ENCODE measurements around the gene BTD.

BTD gene

GRCh38 chr3:15653321-15653720 lies 51.8 kb downstream of the BTD start:
- no peaks in the 10 kb centered on the region for H3K27me3 ChIP-seq (ENCODE audit: control insufficient read depth, insufficient read depth, low read length)

GRCh38 chr3:15654127-15654526 lies 52.6 kb downstream of the BTD start:
- Histone ChIP-seq H3K9me3 (ENCODE audit: control insufficient read depth, insufficient read depth, low read length) (peaks cover 19% of the 10 kb centered on the region), H3K9ac (ENCODE audit: low read depth, low read length) (no peak overlapping the region), H3K27ac (ENCODE audit: low read depth, low read length) (no peak overlapping the region), H3K27me3 (ENCODE audit: control insufficient read depth, insufficient read depth, low read length) (no peaks in the 10 kb centered on the region), H3K4me3 (ENCODE audit: low read depth, low read length) (no peak overlapping the region), H3K4me1 (ENCODE audit: control insufficient read depth, insufficient read depth, low read length) (no peaks in the 10 kb centered on the region), H3K36me3 (ENCODE audit: control insufficient read depth, insufficient read depth, low read length) (no peaks in the 10 kb centered on the region)

More at GRCh38 chr3:15653321-15653720, 51.8 kb downstream of the BTD start:
- Histone ChIP-seq H3K27ac (ENCODE audit: low read depth, low read length) (no peak overlapping the region), H3K36me3 (ENCODE audit: control insufficient read depth, insufficient read depth, low read length) (no peaks in the 10 kb centered on the region), H3K4me1 (ENCODE audit: control insufficient read depth, insufficient read depth, low read length) (no peaks in the 10 kb centered on the region), H3K4me3 (ENCODE audit: low read depth, low read length) (no peak overlapping the region), H3K9ac (ENCODE audit: low read depth, low read length) (no peak overlapping the region), H3K9me3 (ENCODE audit: control insufficient read depth, insufficient read depth, low read length) (peaks cover 19% of the 10 kb centered on the region)

- H3K9me3 ChIP-seq (ENCODE audit: control insufficient read depth, insufficient read depth, low read length): peaks cover 19% of the 10 kb centered on the region
- no peaks in the 10 kb centered on the region for H3K36me3 ChIP-seq (ENCODE audit: control insufficient read depth, insufficient read depth, low read length)
- no peak overlapping the region for H3K27ac ChIP-seq (ENCODE audit: low read depth, low read length)
- H3K4me1 ChIP-seq (ENCODE audit: control insufficient read depth, insufficient read depth, low read length): no peaks in the 10 kb centered on the region
- H3K4me3 ChIP-seq (ENCODE audit: low read depth, low read length): no peak overlapping the region
- no peak overlapping the region for H3K9ac ChIP-seq (ENCODE audit: low read depth, low read length)
- H3K27me3 ChIP-seq (ENCODE audit: control insufficient read depth, insufficient read depth, low read length): no peaks in the 10 kb centered on the region
Observed at GRCh38 chr3:15654891-15655290, 53.3 kb downstream of the BTD start.

- Histone ChIP-seq H3K4me1 (ENCODE audit: control insufficient read depth, insufficient read depth, low read length) (no peaks in the 10 kb centered on the region), H3K9ac (ENCODE audit: low read depth, low read length) (no peak overlapping the region), H3K36me3 (ENCODE audit: control insufficient read depth, insufficient read depth, low read length) (no peaks in the 10 kb centered on the region), H3K9me3 (ENCODE audit: control insufficient read depth, insufficient read depth, low read length) (peaks cover 19% of the 10 kb centered on the region), H3K4me3 (ENCODE audit: low read depth, low read length) (no peak overlapping the region), H3K27me3 (ENCODE audit: control insufficient read depth, insufficient read depth, low read length) (no peaks in the 10 kb centered on the region), H3K27ac (ENCODE audit: low read depth, low read length) (no peak overlapping the region)
Observed at GRCh38 chr3:15656342-15656741, 54.8 kb downstream of the BTD start.

GRCh38 chr3:15657016-15657415 lies 55.5 kb downstream of the BTD start:
- no peak overlapping the region for H3K27ac ChIP-seq (ENCODE audit: low read depth, low read length)
- peaks cover 19% of the 10 kb centered on the region for H3K9me3 ChIP-seq (ENCODE audit: control insufficient read depth, insufficient read depth, low read length)
- no peak overlapping the region for H3K9ac ChIP-seq (ENCODE audit: low read depth, low read length)
- no peaks in the 10 kb centered on the region for H3K36me3 ChIP-seq (ENCODE audit: control insufficient read depth, insufficient read depth, low read length)
- H3K4me1 ChIP-seq (ENCODE audit: control insufficient read depth, insufficient read depth, low read length): no peaks in the 10 kb centered on the region
- H3K4me3 ChIP-seq (ENCODE audit: low read depth, low read length): no peak overlapping the region
- H3K27me3 ChIP-seq (ENCODE audit: control insufficient read depth, insufficient read depth, low read length): no peaks in the 10 kb centered on the region

- Histone ChIP-seq H3K4me1 (ENCODE audit: control insufficient read depth, insufficient read depth, low read length) (no peaks in the 10 kb centered on the region), H3K36me3 (ENCODE audit: control insufficient read depth, insufficient read depth, low read length) (no peaks in the 10 kb centered on the region), H3K4me3 (ENCODE audit: low read depth, low read length) (no peak overlapping the region), H3K9me3 (ENCODE audit: control insufficient read depth, insufficient read depth, low read length) (peaks cover 19% of the 10 kb centered on the region), H3K9ac (ENCODE audit: low read depth, low read length) (no peak overlapping the region), H3K27me3 (ENCODE audit: control insufficient read depth, insufficient read depth, low read length) (no peaks in the 10 kb centered on the region), H3K27ac (ENCODE audit: low read depth, low read length) (no peak overlapping the region)
Observed at GRCh38 chr3:15659254-15659975, 57.9 kb downstream of the BTD start.

- H3K36me3 ChIP-seq (ENCODE audit: control insufficient read depth, insufficient read depth, low read length): no peaks in the 10 kb centered on the region
- no peak overlapping the region for H3K27ac ChIP-seq (ENCODE audit: low read depth, low read length)
- H3K9me3 ChIP-seq (ENCODE audit: control insufficient read depth, insufficient read depth, low read length): peaks cover 19% of the 10 kb centered on the region
- no peak overlapping the region for H3K9ac ChIP-seq (ENCODE audit: low read depth, low read length)
- H3K4me3 ChIP-seq (ENCODE audit: low read depth, low read length): no peak overlapping the region
- H3K4me1 ChIP-seq (ENCODE audit: control insufficient read depth, insufficient read depth, low read length): no peaks in the 10 kb centered on the region
- no peaks in the 10 kb centered on the region for H3K27me3 ChIP-seq (ENCODE audit: control insufficient read depth, insufficient read depth, low read length)
Observed at GRCh38 chr3:15660055-15660935, 58.8 kb downstream of the BTD start.

- H3K27me3 ChIP-seq (ENCODE audit: control insufficient read depth, insufficient read depth, low read length): no peaks in the 10 kb centered on the region
- peaks cover 7% of the 10 kb centered on the region; the same call in 1 of the 2 replicates for H3K4me1 ChIP-seq (ENCODE audit: control insufficient read depth, insufficient read depth, low read length)
- no peak overlapping the region for H3K27ac ChIP-seq (ENCODE audit: low read depth, low read length)
- H3K4me3 ChIP-seq (ENCODE audit: low read depth, low read length): no peak overlapping the region
- no peaks in the 10 kb centered on the region for H3K9me3 ChIP-seq (ENCODE audit: control insufficient read depth, insufficient read depth, low read length)
- no peak overlapping the region for H3K9ac ChIP-seq (ENCODE audit: low read depth, low read length)
- H3K36me3 ChIP-seq (ENCODE audit: control insufficient read depth, insufficient read depth, low read length): peaks cover 7% of the 10 kb centered on the region
Observed at GRCh38 chr3:15664144-15664543, 62.6 kb downstream of the BTD start.

- H3K36me3 ChIP-seq (ENCODE audit: control insufficient read depth, insufficient read depth, low read length): peaks cover 20% of the 10 kb centered on the region
- peaks cover 16% of the 10 kb centered on the region; the same call in 1 of the 2 replicates for H3K4me1 ChIP-seq (ENCODE audit: control insufficient read depth, insufficient read depth, low read length)
- H3K27me3 ChIP-seq (ENCODE audit: control insufficient read depth, insufficient read depth, low read length): no peaks in the 10 kb centered on the region
- no peak overlapping the region for H3K27ac ChIP-seq (ENCODE audit: low read depth, low read length)
- H3K9me3 ChIP-seq (ENCODE audit: control insufficient read depth, insufficient read depth, low read length): no peaks in the 10 kb centered on the region
- H3K9ac ChIP-seq (ENCODE audit: low read depth, low read length): no peak overlapping the region
- no peak overlapping the region for H3K4me3 ChIP-seq (ENCODE audit: low read depth, low read length)
Observed at GRCh38 chr3:15665510-15666150, 64.1 kb downstream of the BTD start.

- Histone ChIP-seq H3K27me3 (ENCODE audit: control insufficient read depth, insufficient read depth, low read length) (no peaks in the 10 kb centered on the region), H3K27ac (ENCODE audit: low read depth, low read length) (no peak overlapping the region), H3K9ac (ENCODE audit: low read depth, low read length) (no peak overlapping the region), H3K4me1 (ENCODE audit: control insufficient read depth, insufficient read depth, low read length) (peaks cover 16% of the 10 kb centered on the region; the same call in 1 of the 2 replicates), H3K9me3 (ENCODE audit: control insufficient read depth, insufficient read depth, low read length) (no peaks in the 10 kb centered on the region), H3K36me3 (ENCODE audit: control insufficient read depth, insufficient read depth, low read length) (peaks cover 25% of the 10 kb centered on the region), H3K4me3 (ENCODE audit: low read depth, low read length) (no peak overlapping the region)
Observed at GRCh38 chr3:15666277-15666676, 64.7 kb downstream of the BTD start.
